Upper lobe of left lung (tissue), 4 donors: Measurements from ENCODE around the gene HBM.
"Not testable (repeated sequence)": the region's sequence is repeated elsewhere in the genome, so short reads cannot be mapped to it uniquely, and the experiment has no call there.

Source experiments
- CTCF ChIP-seq, 6 experiments: fragments of 450-650 bp in 4 of 6; fragments of 200-600 bp in 2 of 6; sonication (generic) in 2 of 6; IDR thresholded peaks; one replicate each; pipeline ENCODE4 v1.5.1; 2016 to 2019; ENCODE audit warnings: antibody characterized with exemption in 6 of 6
- EP300 ChIP-seq, 4 donors: sonication (generic); formaldehyde crosslinking; IDR thresholded peaks; one replicate each; pipeline ENCODE4 v1.5.1; 2017; ENCODE audit warnings: antibody characterized with exemption in 4 of 4, control low read depth in 2 of 4

GRCh38 chr16:160242-160641, 5.5 kb upstream of the HBM start:
- not testable (repeated sequence) for TF ChIP-seq CTCF, EP300 (IDR thresholded peaks at IDR 0.05)
